ENCODE measurements around the gene NR5A2.
A peak's percentile ranks its signal among the peaks of the same experiment; 100 is the strongest.

Gene NR5A2

DNA sequence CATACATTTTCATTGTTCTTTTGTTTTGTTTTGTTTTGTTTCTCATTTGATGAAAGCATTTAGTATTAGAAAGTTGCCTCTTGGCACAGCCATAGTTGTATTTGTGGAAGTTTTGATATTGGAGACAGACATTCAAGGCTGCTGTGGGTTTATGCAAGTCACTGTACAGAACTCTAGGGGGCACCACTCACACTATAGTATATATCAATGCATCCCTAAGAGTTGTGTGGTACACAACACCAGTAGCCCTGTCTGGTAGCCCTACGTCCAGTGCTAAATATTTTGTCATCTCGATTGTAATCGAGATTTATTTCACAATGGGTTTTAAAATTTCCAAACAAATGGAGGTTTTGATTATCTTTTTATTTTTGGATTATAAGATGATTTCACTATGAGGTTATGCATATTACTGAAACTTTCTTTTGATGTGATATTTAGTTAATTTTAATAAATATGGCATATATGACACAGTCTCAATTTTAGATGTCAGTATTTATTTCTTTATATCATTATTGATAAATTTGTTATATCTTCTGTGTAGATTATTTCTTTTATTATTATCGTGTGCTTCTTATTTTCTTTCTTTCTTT is 112.2 kb downstream of the NR5A2 start:
- Histone ChIP-seq H3K79me2 (ENCODE audit: insufficient read depth, low read depth) (no peaks in the 10 kb centered on the region), H3K27me3 (ENCODE audit: insufficient read depth, low read depth) (no peaks in the 10 kb centered on the region), H3K36me3 (ENCODE audit: insufficient read depth) (no peaks in the 10 kb centered on the region), H4K20me1 (ENCODE audit: insufficient read depth) (no peaks in the 10 kb centered on the region), H3K9ac (no peak overlapping the region), H3K27ac (no peak overlapping the region), H3K4me1 (ENCODE audit: low read depth, poor library complexity, severe bottlenecking) (no peaks in the 10 kb centered on the region), H3K4me3 (IDR thresholded peaks at IDR 0.05; ENCODE audit: insufficient read depth, low read depth, low read length) (no peak overlapping the region), H3K4me2 (no peak overlapping the region), H2AFZ (ENCODE audit: low read depth) (no peak overlapping the region)
- peak; percentile 92 for TF ChIP-seq CTCF (conservative IDR thresholded peaks at IDR 0.05; ENCODE audit: low read depth, low read length)

DNA sequence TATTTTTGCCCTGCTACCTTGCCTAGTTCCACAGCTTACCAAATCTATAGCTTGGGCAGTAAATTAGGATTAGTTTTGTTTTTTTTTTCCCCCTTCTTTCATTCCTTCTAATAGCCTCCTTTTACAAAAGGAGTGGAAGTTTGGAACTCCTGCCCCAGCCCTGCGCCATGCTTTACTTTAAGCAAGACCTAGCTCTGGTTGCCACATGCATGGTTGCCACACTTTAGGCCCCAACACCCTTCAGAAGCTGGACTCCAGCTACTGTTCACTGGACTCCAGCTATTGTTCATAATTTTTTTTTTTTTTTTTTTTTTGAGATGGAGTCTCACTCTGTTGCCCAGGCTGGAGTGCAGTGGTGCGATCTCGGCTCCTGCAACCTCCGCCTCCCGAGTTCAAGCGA is 115.8 kb downstream of the NR5A2 start:
- no peak overlapping the region for H3K4me3 ChIP-seq (IDR thresholded peaks at IDR 0.05; ENCODE audit: insufficient read depth, low read depth, low read length)
- TF ChIP-seq CTCF (conservative IDR thresholded peaks at IDR 0.05; ENCODE audit: low read depth, low read length) = no peak
- no peaks in the 10 kb centered on the region for H4K20me1 ChIP-seq (ENCODE audit: insufficient read depth)
- no peak overlapping the region for H3K9ac ChIP-seq
- H3K79me2 ChIP-seq (ENCODE audit: insufficient read depth, low read depth) = no peaks in the 10 kb centered on the region
- H3K4me1 ChIP-seq (ENCODE audit: low read depth, poor library complexity, severe bottlenecking) = peaks cover 16% of the 10 kb centered on the region
- H2AFZ ChIP-seq (ENCODE audit: low read depth) = no peak overlapping the region
- no peaks in the 10 kb centered on the region for H3K27me3 ChIP-seq (ENCODE audit: insufficient read depth, low read depth)
- H3K36me3 ChIP-seq (ENCODE audit: insufficient read depth) = no peaks in the 10 kb centered on the region
- H3K27ac ChIP-seq = no peak overlapping the region
- no peak overlapping the region for H3K4me2 ChIP-seq

- H3K27me3 ChIP-seq (ENCODE audit: insufficient read depth, low read depth) = no peaks in the 10 kb centered on the region
These were observed 118.6 kb downstream of the NR5A2 start for GRCh38 chr1:200146100-200146499.

GRCh38 chr1:200147094-200147493 is 119.6 kb downstream of the NR5A2 start:
- H3K36me3 ChIP-seq (ENCODE audit: insufficient read depth) = no peaks in the 10 kb centered on the region
- H2AFZ ChIP-seq (ENCODE audit: low read depth) = no peak overlapping the region
- no peak overlapping the region for H3K4me3 ChIP-seq (IDR thresholded peaks at IDR 0.05; ENCODE audit: insufficient read depth, low read depth, low read length)
- H3K4me2 ChIP-seq = no peak overlapping the region
- H3K27ac ChIP-seq = no peak overlapping the region
- no peaks in the 10 kb centered on the region for H3K27me3 ChIP-seq (ENCODE audit: insufficient read depth, low read depth)
- no peak overlapping the region for H3K9ac ChIP-seq
- H3K79me2 ChIP-seq (ENCODE audit: insufficient read depth, low read depth) = no peaks in the 10 kb centered on the region
- H4K20me1 ChIP-seq (ENCODE audit: insufficient read depth) = no peaks in the 10 kb centered on the region
- TF ChIP-seq CTCF (conservative IDR thresholded peaks at IDR 0.05; ENCODE audit: low read depth, low read length) = no peak
- H3K4me1 ChIP-seq (ENCODE audit: low read depth, poor library complexity, severe bottlenecking) = peaks cover 24% of the 10 kb centered on the region

More at GRCh38 chr1:200146100-200146499, 118.6 kb downstream of the NR5A2 start:
- H2AFZ ChIP-seq (ENCODE audit: low read depth) = no peak overlapping the region
- peak overlapping the region; percentile 61 for H3K4me2 ChIP-seq
- no peak for TF ChIP-seq CTCF (conservative IDR thresholded peaks at IDR 0.05; ENCODE audit: low read depth, low read length)
- H3K79me2 ChIP-seq (ENCODE audit: insufficient read depth, low read depth) = no peaks in the 10 kb centered on the region
- H3K4me3 ChIP-seq (IDR thresholded peaks at IDR 0.05; ENCODE audit: insufficient read depth, low read depth, low read length) = no peak overlapping the region
- H3K27ac ChIP-seq = no peak overlapping the region; the same call in 1 of the 2 replicates
- H3K9ac ChIP-seq = 0 out of 2 replicates have a peak overlapping the region, but pooled peaks have one; percentile 6
- no peaks in the 10 kb centered on the region for H4K20me1 ChIP-seq (ENCODE audit: insufficient read depth)
- peaks cover 16% of the 10 kb centered on the region for H3K4me1 ChIP-seq (ENCODE audit: low read depth, poor library complexity, severe bottlenecking)
- H3K36me3 ChIP-seq (ENCODE audit: insufficient read depth) = no peaks in the 10 kb centered on the region

Data from KMS-11 (cell line).